ENCODE measurements around the gene AR. TPM values are rescaled to one million over a fixed set of nuclear protein-coding genes. Genes with fewer than 3 reads are reported as not detected.

Gene AR, protein sequence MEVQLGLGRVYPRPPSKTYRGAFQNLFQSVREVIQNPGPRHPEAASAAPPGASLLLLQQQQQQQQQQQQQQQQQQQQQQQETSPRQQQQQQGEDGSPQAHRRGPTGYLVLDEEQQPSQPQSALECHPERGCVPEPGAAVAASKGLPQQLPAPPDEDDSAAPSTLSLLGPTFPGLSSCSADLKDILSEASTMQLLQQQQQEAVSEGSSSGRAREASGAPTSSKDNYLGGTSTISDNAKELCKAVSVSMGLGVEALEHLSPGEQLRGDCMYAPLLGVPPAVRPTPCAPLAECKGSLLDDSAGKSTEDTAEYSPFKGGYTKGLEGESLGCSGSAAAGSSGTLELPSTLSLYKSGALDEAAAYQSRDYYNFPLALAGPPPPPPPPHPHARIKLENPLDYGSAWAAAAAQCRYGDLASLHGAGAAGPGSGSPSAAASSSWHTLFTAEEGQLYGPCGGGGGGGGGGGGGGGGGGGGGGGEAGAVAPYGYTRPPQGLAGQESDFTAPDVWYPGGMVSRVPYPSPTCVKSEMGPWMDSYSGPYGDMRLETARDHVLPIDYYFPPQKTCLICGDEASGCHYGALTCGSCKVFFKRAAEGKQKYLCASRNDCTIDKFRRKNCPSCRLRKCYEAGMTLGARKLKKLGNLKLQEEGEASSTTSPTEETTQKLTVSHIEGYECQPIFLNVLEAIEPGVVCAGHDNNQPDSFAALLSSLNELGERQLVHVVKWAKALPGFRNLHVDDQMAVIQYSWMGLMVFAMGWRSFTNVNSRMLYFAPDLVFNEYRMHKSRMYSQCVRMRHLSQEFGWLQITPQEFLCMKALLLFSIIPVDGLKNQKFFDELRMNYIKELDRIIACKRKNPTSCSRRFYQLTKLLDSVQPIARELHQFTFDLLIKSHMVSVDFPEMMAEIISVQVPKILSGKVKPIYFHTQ
- 0.75 and 1.1 TPM in 2 replicates for total RNA-seq

GRCh38 chrX:67543818-67544217, at the start of gene AR:
AR (plus strand) TSS chrX:67544021; CDS start chrX:67545147, 1,126 bp downstream.

Data from endothelial cell of coronary artery (primary cell).